H9 (cell line): ENCODE results near the gene SOSTDC1. TPM values are rescaled to one million over a fixed set of nuclear protein-coding genes. Genes with fewer than 3 reads are reported as not detected.

Experiments used
- DNase-seq: peaks from one replicate; pipeline ENCODE4 v3.0.0-alpha.2; 2017
- H2AFZ ChIP-seq: one replicate; pipeline ENCODE4 v1.6.1; 2013; ENCODE audit warnings: mild to moderate bottlenecking, low read length, control low read depth, moderate library complexity
- H2AK5ac ChIP-seq: 2 replicates; pipeline ENCODE4 v1.6.1; 2013; ENCODE audit warnings: low read length, control low read depth, mixed read lengths; ENCODE audit not compliant: insufficient read length
- H2BK120ac ChIP-seq: one replicate; pipeline ENCODE4 v1.6.1; 2013; ENCODE audit warnings: low read depth, mild to moderate bottlenecking, low read length, control low read depth, inconsistent platforms; ENCODE audit not compliant: poor library complexity, severe bottlenecking
- H2BK12ac ChIP-seq: 2 replicates; pipeline ENCODE4 v1.6.1; 2013; ENCODE audit warnings: low read length, control low read depth, mixed read lengths, low read depth; ENCODE audit not compliant: insufficient read length
- H2BK15ac ChIP-seq: 2 replicates; pipeline ENCODE4 v1.6.1; 2013; ENCODE audit warnings: low read depth, low read length, control low read depth
- H2BK20ac ChIP-seq: one replicate; pipeline ENCODE4 v1.6.1; 2013; ENCODE audit warnings: low read depth, mild to moderate bottlenecking, low read length, control low read depth, inconsistent platforms; ENCODE audit not compliant: poor library complexity, severe bottlenecking
- H2BK5ac ChIP-seq: 2 replicates; pipeline ENCODE4 v1.6.1; 2013; ENCODE audit warnings: low read length, control low read depth, mixed read lengths; ENCODE audit not compliant: insufficient read length
- H3K14ac ChIP-seq: 2 replicates; pipeline ENCODE4 v1.6.1; 2013; ENCODE audit warnings: low read length, control low read depth; ENCODE audit not compliant: insufficient read depth
- H3K18ac ChIP-seq: 2 replicates; pipeline ENCODE4 v1.6.1; 2013; ENCODE audit warnings: low read depth, mild to moderate bottlenecking, mixed read lengths, low read length, control low read depth; ENCODE audit not compliant: insufficient read length
- H3K23ac ChIP-seq: 2 replicates; pipeline ENCODE4 v1.6.1; 2013; ENCODE audit warnings: low read length, control low read depth, mixed read lengths, low read depth; ENCODE audit not compliant: insufficient read length
- H3K23me2 ChIP-seq: 2 replicates; pipeline ENCODE4 v1.6.1; 2013; ENCODE audit warnings: low read depth, mild to moderate bottlenecking, mixed read lengths, low read length, control low read depth; ENCODE audit not compliant: insufficient read length, poor library complexity, severe bottlenecking
- H3K27ac ChIP-seq: 2 replicates; pipeline ENCODE4 v1.5.1; 2013; ENCODE audit warnings: low read length, control low read depth, mixed read lengths, low read depth; ENCODE audit not compliant: insufficient read length
- H3K27me3 ChIP-seq: 2 replicates; pipeline ENCODE4 v1.6.1; 2013; ENCODE audit warnings: low read length, control low read depth, inconsistent platforms; ENCODE audit not compliant: insufficient read depth
- H3K4ac ChIP-seq: 2 replicates; pipeline ENCODE4 v1.6.1; 2013; ENCODE audit warnings: low read depth, mild to moderate bottlenecking, control low read depth, inconsistent platforms, low read length, moderate library complexity
- H3K4me1 ChIP-seq: 2 replicates; pipeline ENCODE4 v1.6.1; 2013; ENCODE audit warnings: low read length, control low read depth, inconsistent platforms; ENCODE audit not compliant: insufficient read depth
- H3K4me2 ChIP-seq: 2 replicates; pipeline ENCODE4 v1.6.1; 2013; ENCODE audit warnings: low read length, control low read depth, mixed read lengths; ENCODE audit not compliant: insufficient read length, insufficient read depth
- H3K56ac ChIP-seq: 2 replicates; pipeline ENCODE4 v1.6.1; 2013; ENCODE audit warnings: low read depth, mild to moderate bottlenecking, mixed read lengths, low read length, control low read depth; ENCODE audit not compliant: insufficient read length
- H3K79me1 ChIP-seq: 2 replicates; pipeline ENCODE4 v1.6.1; 2013; ENCODE audit warnings: low read depth, mild to moderate bottlenecking, moderate library complexity, low read length, control low read depth, inconsistent platforms; ENCODE audit not compliant: insufficient read depth, poor library complexity, severe bottlenecking
- H3K79me2 ChIP-seq: 2 replicates; pipeline ENCODE4 v1.6.1; 2013; ENCODE audit warnings: low read length, control low read depth, inconsistent platforms; ENCODE audit not compliant: insufficient read depth
- H3K9ac ChIP-seq: 2 replicates; pipeline ENCODE4 v1.6.1; 2013; ENCODE audit warnings: low read length, control low read depth, mixed read lengths; ENCODE audit not compliant: insufficient read length; ENCODE audit errors: extremely low read depth
- H3K9me3 ChIP-seq: one replicate; pipeline ENCODE4 v1.6.1; 2013; ENCODE audit warnings: low read depth, low read length, inconsistent platforms; ENCODE audit not compliant: control insufficient read depth
- H3T11ph ChIP-seq: one replicate; pipeline ENCODE4 v1.6.1; 2013; ENCODE audit warnings: mild to moderate bottlenecking, low read length, control low read depth, inconsistent platforms
- H4K20me1 ChIP-seq: one replicate; pipeline ENCODE4 v1.6.1; 2013; ENCODE audit not compliant: control insufficient read depth, insufficient read length, insufficient read depth
- H4K5ac ChIP-seq: 2 replicates; pipeline ENCODE4 v1.6.1; 2013; ENCODE audit warnings: low read depth, mild to moderate bottlenecking, mixed read lengths, low read length, control low read depth; ENCODE audit not compliant: insufficient read length
- H4K8ac ChIP-seq: replicated peaks from 2 replicates; pipeline ENCODE4 v1.6.1; 2013; ENCODE audit warnings: low read length, control low read depth, mixed read lengths, low read depth; ENCODE audit not compliant: insufficient read length
- H4K91ac ChIP-seq: 2 replicates; pipeline ENCODE4 v1.6.1; 2013; ENCODE audit warnings: low read depth, mild to moderate bottlenecking, moderate library complexity, mixed read lengths, low read length, control low read depth; ENCODE audit not compliant: insufficient read length
- H3K27ac Mint-ChIP-seq, 3 experiments: 2 replicates in 2 of 3; 3 replicates in 1 of 3; pipeline ENCODE4 v1.8.0; 2020 to 2021; ENCODE audit warnings: mixed read lengths in 3 of 3, mild to moderate bottlenecking in 1 of 3, moderate library complexity in 1 of 3
- H3K27me3 Mint-ChIP-seq: 2 replicates; pipeline ENCODE4 v1.8.0; 2021; ENCODE audit warnings: low read depth, mild to moderate bottlenecking, moderate library complexity, mixed read lengths
- H3K36me3 Mint-ChIP-seq, 3 experiments: 2 replicates in 2 of 3; 3 replicates in 1 of 3; pipeline ENCODE4 v1.8.0; 2020 to 2021; ENCODE audit warnings: low read depth in 3 of 3, mixed read lengths in 3 of 3; ENCODE audit not compliant: insufficient read depth in 1 of 3
- H3K4me1 Mint-ChIP-seq, 2 experiments: 2 replicates each; pipeline ENCODE4 v1.8.0; 2020; ENCODE audit warnings: mixed read lengths in 2 of 2
- H3K4me3 Mint-ChIP-seq, 2 experiments: 2 replicates in 1 of 2; 3 replicates in 1 of 2; pipeline ENCODE4 v1.8.0; 2020 to 2021; ENCODE audit warnings: mild to moderate bottlenecking in 2 of 2, mixed read lengths in 2 of 2, moderate library complexity in 1 of 2
- H3K9me3 Mint-ChIP-seq, 2 experiments: 2 replicates in 1 of 2; 3 replicates in 1 of 2; pipeline ENCODE4 v1.8.0; 2020; ENCODE audit warnings: mild to moderate bottlenecking in 2 of 2, mixed read lengths in 2 of 2, moderate library complexity in 1 of 2
- CTCF ChIP-seq: fragments of 200-600 bp; sonication (generic); conservative IDR thresholded peaks from 3 replicates; pipeline ENCODE4 v1.8.0; 2021; ENCODE audit warnings: antibody characterized with exemption, mild to moderate bottlenecking
- WGBS: extraction: QIAGEN DNeasy Blood & Tissue Kit; methylation state at CpG from one replicate; pipeline ENCODE4 v1.1.7; 2013; ENCODE audit warnings: missing lambda C conversion rate, low lambda C conversion rate, mixed read lengths; ENCODE audit not compliant: insufficient read length; ENCODE audit errors: extremely low coverage; 5-methylcytosine and 5-hydroxymethylcytosine counted together
- total RNA-seq: library from RNA; stranded (reverse); gene quantifications from 2 replicates; pipeline ENCODE4 v1.2.1, GENCODE V29; 2021

SOSTDC1 gene
- total RNA-seq, 1 experiment from 2014 or later: not detected

- Histone ChIP-seq H3K9me3 (no peaks in the 10 kb centered on the region), H2BK15ac (no peak overlapping the region), H2BK20ac (no peak overlapping the region), H4K20me1 (no peaks in the 10 kb centered on the region), H3K79me2 (no peaks in the 10 kb centered on the region), H3K4me2 (no peak overlapping the region), H3K27ac (no peak overlapping the region), H3K79me1 (no peaks in the 10 kb centered on the region), H4K5ac (no peak overlapping the region), H3K23me2 (no peaks in the 10 kb centered on the region), H2BK12ac (no peak overlapping the region), H3K14ac (no peak overlapping the region), H2BK120ac (no peak overlapping the region), H3K27me3 (no peaks in the 10 kb centered on the region), H2AK5ac (no peak overlapping the region), H2AFZ (no peak overlapping the region), H4K8ac (no peak overlapping the region), H4K91ac (no peak overlapping the region), H3K56ac (no peak overlapping the region), H3K23ac (no peak overlapping the region), H2BK5ac (no peak overlapping the region), H3K18ac (no peak overlapping the region), H3K9ac (no peak overlapping the region), H3K4me1 (no peaks in the 10 kb centered on the region), H3T11ph (no peak overlapping the region), H3K4ac (no peak overlapping the region)
- Mint-ChIP-seq H3K27ac (no peak overlapping the region), H3K36me3 (no peaks in the 10 kb centered on the region), H3K9me3 (no peaks in the 10 kb centered on the region), H3K4me3 (no peak overlapping the region), H3K27me3 (no peaks in the 10 kb centered on the region), H3K4me1 (no peaks in the 10 kb centered on the region)
- TF ChIP-seq CTCF: no peak
- no peak for DNase-seq
- WGBS: no CpG with 5 or more reads among the region's 2 CpGs
These were observed 31.9 kb downstream of the SOSTDC1 start for GRCh38 chr7:16433568-16434122.
